ENCODE results near the gene HS6ST2. TPM values are rescaled to one million over a fixed set of nuclear protein-coding genes. Genes with fewer than 3 reads are reported as not detected.

The HS6ST2 gene
- total and polyA plus RNA-seq, 10 of the 15 experiments (the other 5 are each of a cell fraction or from before 2014, with no cell fraction given), result not detected

DNA sequence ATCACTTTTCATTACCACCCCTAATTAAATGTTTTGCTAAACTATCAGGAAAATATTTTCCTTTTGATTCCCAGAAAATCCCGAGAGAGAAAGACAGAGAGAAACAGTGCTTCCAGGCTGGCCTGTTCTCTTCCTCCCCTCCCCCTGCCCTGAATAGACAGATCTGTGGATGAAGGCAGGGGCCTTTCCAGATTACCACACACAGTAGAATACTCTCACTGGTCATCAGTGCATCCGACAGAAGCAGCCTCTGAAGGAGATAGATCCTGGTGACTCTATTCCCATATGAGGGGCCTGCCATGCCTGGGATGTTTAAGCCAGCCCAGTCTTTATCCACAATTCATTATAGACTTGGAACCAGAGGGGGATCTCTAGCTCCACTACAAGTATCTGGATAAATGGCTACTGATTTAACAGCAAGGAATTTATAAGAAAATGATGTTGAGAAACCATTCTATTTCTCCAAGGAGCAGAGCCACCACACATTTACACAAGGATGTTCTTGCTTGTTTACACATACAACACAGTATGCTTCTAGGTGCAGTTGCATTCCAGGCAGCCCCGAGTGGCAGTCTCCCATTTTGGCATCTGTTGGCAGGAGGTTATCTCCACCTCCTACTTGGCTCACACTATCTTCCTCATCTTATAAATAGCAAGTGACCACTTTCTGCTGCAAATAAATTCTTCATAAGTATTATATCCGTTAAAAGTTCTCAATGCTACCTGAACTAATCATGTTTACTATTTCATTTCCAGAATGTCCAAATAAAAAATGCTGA, 115.8 kb downstream of the HS6ST2 start:
- in situ Hi-C loops (cut with MboI), result no loop called here
- RAD21 ChIA-PET (ENCODE audit: unreplicated experiment), result no interaction called here
- DNase-seq (ENCODE audit: low read depth, low spot score), result no peak
- Histone ChIP-seq H3K4me1 (ENCODE audit: control insufficient read depth, insufficient read depth, low read length) (no peaks in the 10 kb centered on the region), H3K4me2 (ENCODE audit: control insufficient read depth, insufficient read depth) (no peak overlapping the region), H3K36me3 (ENCODE audit: control insufficient read depth in 2 of 2, insufficient read depth in 2 of 2, low read length in 1 of 2) (no peaks in the 10 kb centered on the region), H2AFZ (ENCODE audit: control insufficient read depth, low read depth, low read length) (no peak overlapping the region), H3K79me2 (ENCODE audit: control insufficient read depth, insufficient read depth, low read length) (no peaks in the 10 kb centered on the region), H3K9me3 (replicated peaks; ENCODE audit: control insufficient read depth, insufficient read depth, low read length) (no peaks in the 10 kb centered on the region), H4K20me1 (ENCODE audit: control insufficient read depth, insufficient read depth) (no peaks in the 10 kb centered on the region), H3K9ac (ENCODE audit: control insufficient read depth, insufficient read depth, low read length) (no peak overlapping the region), H3K27me3 (replicated peaks in 1 of 2; ENCODE audit: control insufficient read depth in 2 of 2, insufficient read depth in 2 of 2, low read length in 1 of 2) (no peaks in the 10 kb centered on the region; a peak in 1 of 4 replicates), H3K27ac (ENCODE audit: control insufficient read depth, insufficient read depth) (no peak overlapping the region), H3K4me3 (no peak overlapping the region)
- BruUV-seq (replicated peaks), result no TSS peak
- CTCF ChIA-PET, result no interaction called here
- POLR2A ChIA-PET, result no interaction called here
- intact Hi-C loops (cut with micrococcal nuclease; ENCODE audit: unreplicated experiment), result no loop called here
- 3% methylated on average over 4 of the region's 4 CpGs for WGBS (ENCODE audit: insufficient coverage, insufficient replicate concordance, low lambda C conversion rate, missing lambda C conversion rate)
- ATAC-seq, result no peak
- FAIRE-seq, result no peak
- SMC1A ChIA-PET (ENCODE audit: uncharacterized antibody, unreplicated experiment), result no interaction called here
- TF ChIP-seq, protein P1, sequence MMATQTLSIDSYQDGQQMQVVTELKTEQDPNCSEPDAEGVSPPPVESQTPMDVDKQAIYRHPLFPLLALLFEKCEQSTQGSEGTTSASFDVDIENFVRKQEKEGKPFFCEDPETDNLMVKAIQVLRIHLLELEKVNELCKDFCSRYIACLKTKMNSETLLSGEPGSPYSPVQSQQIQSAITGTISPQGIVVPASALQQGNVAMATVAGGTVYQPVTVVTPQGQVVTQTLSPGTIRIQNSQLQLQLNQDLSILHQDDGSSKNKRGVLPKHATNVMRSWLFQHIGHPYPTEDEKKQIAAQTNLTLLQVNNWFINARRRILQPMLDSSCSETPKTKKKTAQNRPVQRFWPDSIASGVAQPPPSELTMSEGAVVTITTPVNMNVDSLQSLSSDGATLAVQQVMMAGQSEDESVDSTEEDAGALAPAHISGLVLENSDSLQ (IDR thresholded peaks at IDR 0.05), result no peak
- TF ChIP-seq CEBPB (IDR thresholded peaks at IDR 0.05; ENCODE audit: borderline replicate concordance in 1 of 2, low read depth in 2 of 2, low read length in 2 of 2) (no peak), SUPT20H (IDR thresholded peaks at IDR 0.05; ENCODE audit: borderline replicate concordance, control insufficient read depth, low read depth, low read length) (no peak), MEF2A (IDR thresholded peaks at IDR 0.05; ENCODE audit: insufficient read depth, low read depth, low read length) (no peak)
- TF ChIP-seq, protein P2, sequence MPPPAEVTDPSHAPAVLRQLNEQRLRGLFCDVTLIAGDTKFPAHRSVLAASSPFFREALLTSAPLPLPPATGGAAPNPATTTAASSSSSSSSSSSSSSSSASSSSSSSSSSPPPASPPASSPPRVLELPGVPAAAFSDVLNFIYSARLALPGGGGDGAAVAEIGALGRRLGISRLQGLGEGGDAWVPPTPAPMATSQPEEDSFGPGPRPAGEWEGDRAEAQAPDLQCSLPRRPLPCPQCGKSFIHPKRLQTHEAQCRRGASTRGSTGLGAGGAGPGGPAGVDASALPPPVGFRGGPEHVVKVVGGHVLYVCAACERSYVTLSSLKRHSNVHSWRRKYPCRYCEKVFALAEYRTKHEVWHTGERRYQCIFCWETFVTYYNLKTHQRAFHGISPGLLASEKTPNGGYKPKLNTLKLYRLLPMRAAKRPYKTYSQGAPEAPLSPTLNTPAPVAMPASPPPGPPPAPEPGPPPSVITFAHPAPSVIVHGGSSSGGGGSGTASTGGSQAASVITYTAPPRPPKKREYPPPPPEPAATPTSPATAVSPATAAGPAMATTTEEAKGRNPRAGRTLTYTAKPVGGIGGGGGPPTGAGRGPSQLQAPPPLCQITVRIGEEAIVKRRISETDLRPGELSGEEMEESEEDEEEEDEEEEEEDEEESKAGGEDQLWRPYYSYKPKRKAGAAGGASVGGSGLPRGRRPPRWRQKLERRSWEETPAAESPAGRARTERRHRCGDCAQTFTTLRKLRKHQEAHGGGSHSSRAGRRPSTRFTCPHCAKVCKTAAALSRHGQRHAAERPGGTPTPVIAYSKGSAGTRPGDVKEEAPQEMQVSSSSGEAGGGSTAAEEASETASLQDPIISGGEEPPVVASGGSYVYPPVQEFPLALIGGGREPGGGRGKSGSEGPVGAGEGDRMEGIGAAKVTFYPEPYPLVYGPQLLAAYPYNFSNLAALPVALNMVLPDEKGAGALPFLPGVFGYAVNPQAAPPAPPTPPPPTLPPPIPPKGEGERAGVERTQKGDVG (CRISPR knock-in tag; IDR thresholded peaks at IDR 0.05), result no peak

All from GM12878 (cell line).